LHCN-M2 (cell line): Measurements from ENCODE around the gene MPHOSPH8. TPM values are rescaled to one million over a fixed set of nuclear protein-coding genes. Genes with fewer than 3 reads are reported as not detected.

Source experiments
- DNase-seq: peaks from one replicate; pipeline ENCODE4 v3.0.0-alpha.2; 2012; ENCODE audit warnings: low read depth
- polyA plus RNA-seq: library from polyadenylated mRNA; unstranded; fragments of >200 nt; gene quantifications from one replicate; pipeline ENCODE4 v1.2.1, GENCODE V29; 2012; ENCODE audit warnings: missing spikeins
- total RNA-seq: library from RNA; depleted of rRNA; stranded (reverse); fragments of >200 nt; gene quantifications from 2 replicates; pipeline ENCODE4 v1.2.3, GENCODE V29; 2014; rRNA removed

MPHOSPH8 gene
- 8.3 and 11.0 TPM in 2 replicates for total RNA-seq
- 9.9 TPM for polyA plus RNA-seq

- DNase-seq = peak; percentile 91
Measured at GRCh38 chr13:19633479-19634255, at the start of gene MPHOSPH8. MPHOSPH8 (plus strand) TSS chr13:19633659; CDS start chr13:19633749, 90 bp downstream.

GRCh38 chr13:19586904-19587634 is 46.4 kb upstream of the MPHOSPH8 start:
- DNase-seq = peak; percentile 24

- peak; percentile 17 for DNase-seq
Measured at GRCh38 chr13:19587635-19588300, 45.7 kb upstream of the MPHOSPH8 start.

GRCh38 chr13:19589312-19589711 is 44.1 kb upstream of the MPHOSPH8 start:
- no peak for DNase-seq

- DNase-seq = no peak
Measured at GRCh38 chr13:19590423-19590822, 43.0 kb upstream of the MPHOSPH8 start.

GRCh38 chr13:19591864-19592263 is 41.6 kb upstream of the MPHOSPH8 start:
- no peak for DNase-seq

- no peak for DNase-seq
Measured at GRCh38 chr13:19592657-19593180, 40.7 kb upstream of the MPHOSPH8 start.

- DNase-seq = no peak
Measured at GRCh38 chr13:19596086-19596485, 37.4 kb upstream of the MPHOSPH8 start.

- peak; percentile 8 for DNase-seq
Measured at GRCh38 chr13:19596960-19597361, 36.5 kb upstream of the MPHOSPH8 start.

GRCh38 chr13:19597523-19597922 is 35.9 kb upstream of the MPHOSPH8 start:
- DNase-seq = peak; percentile 20

GRCh38 chr13:19601749-19602725 is 31.4 kb upstream of the MPHOSPH8 start:
- no peak for DNase-seq

- no peak for DNase-seq
Measured at GRCh38 chr13:19604306-19604705, 29.2 kb upstream of the MPHOSPH8 start.

GRCh38 chr13:19605161-19605955 is 28.1 kb upstream of the MPHOSPH8 start:
- no peak for DNase-seq

- DNase-seq = no peak
Measured at GRCh38 chr13:19606152-19606551, 27.3 kb upstream of the MPHOSPH8 start.

GRCh38 chr13:19606737-19607136 is 26.7 kb upstream of the MPHOSPH8 start:
- DNase-seq = no peak

- no peak for DNase-seq
Measured at GRCh38 chr13:19607523-19608078, 25.9 kb upstream of the MPHOSPH8 start.

GRCh38 chr13:19618977-19619376 is 14.5 kb upstream of the MPHOSPH8 start:
- DNase-seq = peak; percentile 15

- DNase-seq = no peak
Measured at GRCh38 chr13:19622193-19622592, 11.3 kb upstream of the MPHOSPH8 start.

- DNase-seq = no peak
Measured at GRCh38 chr13:19624265-19624664, 9.2 kb upstream of the MPHOSPH8 start.
